HCT116 (cell line): ENCODE data around the gene DRAXIN.

Experiments used
- CTCF ChIP-seq, 3 experiments: fragments of 200-600 bp in 1 of 3; sonication (generic) in 1 of 3; IDR thresholded peaks in 2 of 3; conservative IDR thresholded peaks in 1 of 3; 2 replicates each; pipeline ENCODE4 v1.5.1; 2012 to 2017; ENCODE audit warnings: low read depth in 2 of 3, low read length in 2 of 3, antibody characterized with exemption in 1 of 3, borderline replicate concordance in 1 of 3, control low read depth in 1 of 3, mild to moderate bottlenecking in 1 of 3, mixed read lengths in 1 of 3, mixed run types in 1 of 3, moderate library complexity in 1 of 3; ENCODE audit not compliant: insufficient read depth in 1 of 3
- POLR2AphosphoS5 ChIP-seq: IDR thresholded peaks from 2 replicates; pipeline ENCODE4 v1.6.1; 2011; ENCODE audit warnings: mild to moderate bottlenecking, low read depth, low read length, moderate library complexity
- RAD21 ChIP-seq: IDR thresholded peaks from 2 replicates; pipeline ENCODE4 v1.6.1; 2012; ENCODE audit warnings: low read depth, mild to moderate bottlenecking
- SRF ChIP-seq: IDR thresholded peaks from 2 replicates; pipeline ENCODE4 v1.6.1; 2012; ENCODE audit warnings: low read depth

GRCh38 chr1:11735854-11736745 lies 44.6 kb downstream of the DRAXIN start, which contains the start of gene AGTRAP:
- TF ChIP-seq CTCF (IDR thresholded peaks at IDR 0.05 in 2 of 3, conservative IDR thresholded peaks at IDR 0.05 in 1 of 3; ENCODE audit: borderline replicate concordance in 1 of 3, insufficient read depth in 1 of 3, low read depth in 2 of 3, low read length in 2 of 3) (0 out of 6 replicates have a peak, but pooled peaks of 1 of the 3 experiments have one; percentile 11), RAD21 (no peak), POLR2AphosphoS5 (peak; percentile 65), SRF (no peak)
